ENCODE measurements around the gene RASSF7.

DNA sequence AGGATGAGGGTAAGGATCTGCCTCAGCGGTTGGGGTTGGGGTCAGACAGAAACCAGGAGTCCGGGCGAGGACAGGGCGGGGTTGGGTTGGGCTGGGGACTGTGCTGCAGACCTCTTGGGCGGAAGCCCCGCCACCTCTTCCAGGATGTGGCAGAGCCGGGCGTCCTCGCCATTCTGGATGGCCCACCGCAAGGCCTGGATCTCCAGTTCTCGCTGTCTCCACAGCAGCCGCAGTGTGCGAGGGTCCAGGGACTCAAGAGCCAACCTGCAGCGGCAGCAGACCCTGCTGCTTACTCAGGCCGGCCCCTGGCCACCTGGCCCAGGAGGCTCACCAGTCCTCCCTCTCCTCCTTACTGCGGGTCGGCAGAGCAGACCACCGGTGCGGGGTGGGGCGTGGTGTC is 2.3 kb upstream of the RASSF7 start:
- TF ChIP-seq, protein P1, sequence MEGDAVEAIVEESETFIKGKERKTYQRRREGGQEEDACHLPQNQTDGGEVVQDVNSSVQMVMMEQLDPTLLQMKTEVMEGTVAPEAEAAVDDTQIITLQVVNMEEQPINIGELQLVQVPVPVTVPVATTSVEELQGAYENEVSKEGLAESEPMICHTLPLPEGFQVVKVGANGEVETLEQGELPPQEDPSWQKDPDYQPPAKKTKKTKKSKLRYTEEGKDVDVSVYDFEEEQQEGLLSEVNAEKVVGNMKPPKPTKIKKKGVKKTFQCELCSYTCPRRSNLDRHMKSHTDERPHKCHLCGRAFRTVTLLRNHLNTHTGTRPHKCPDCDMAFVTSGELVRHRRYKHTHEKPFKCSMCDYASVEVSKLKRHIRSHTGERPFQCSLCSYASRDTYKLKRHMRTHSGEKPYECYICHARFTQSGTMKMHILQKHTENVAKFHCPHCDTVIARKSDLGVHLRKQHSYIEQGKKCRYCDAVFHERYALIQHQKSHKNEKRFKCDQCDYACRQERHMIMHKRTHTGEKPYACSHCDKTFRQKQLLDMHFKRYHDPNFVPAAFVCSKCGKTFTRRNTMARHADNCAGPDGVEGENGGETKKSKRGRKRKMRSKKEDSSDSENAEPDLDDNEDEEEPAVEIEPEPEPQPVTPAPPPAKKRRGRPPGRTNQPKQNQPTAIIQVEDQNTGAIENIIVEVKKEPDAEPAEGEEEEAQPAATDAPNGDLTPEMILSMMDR (IDR thresholded peaks at IDR 0.05): no peak
- TF ChIP-seq NFIC (IDR thresholded peaks at IDR 0.05; ENCODE audit: borderline replicate concordance): no peak
- TF ChIP-seq RCOR1 (IDR thresholded peaks at IDR 0.05; ENCODE audit: low read length): no peak
- TF ChIP-seq EZH2phosphoT487 (IDR thresholded peaks at IDR 0.05; ENCODE audit: borderline replicate concordance, low read depth): no peak
- TF ChIP-seq GABPA (IDR thresholded peaks at IDR 0.05; ENCODE audit: low read depth): no peak
- no peak for TF ChIP-seq CHD2 (IDR thresholded peaks at IDR 0.05; ENCODE audit: low read length, partially characterized antibody)
- TF ChIP-seq EP300 (IDR thresholded peaks at IDR 0.05; ENCODE audit: borderline replicate concordance in 1 of 2, low read depth in 1 of 2, low read length in 1 of 2): no peak
- TF ChIP-seq JUND (IDR thresholded peaks at IDR 0.05): no peak
- TF ChIP-seq RAD21 (IDR thresholded peaks at IDR 0.05; ENCODE audit: low read length): no peak
- no peak for TF ChIP-seq POLR2AphosphoS5 (IDR thresholded peaks at IDR 0.05; ENCODE audit: low read depth, low read length)
- TF ChIP-seq, protein P2, sequence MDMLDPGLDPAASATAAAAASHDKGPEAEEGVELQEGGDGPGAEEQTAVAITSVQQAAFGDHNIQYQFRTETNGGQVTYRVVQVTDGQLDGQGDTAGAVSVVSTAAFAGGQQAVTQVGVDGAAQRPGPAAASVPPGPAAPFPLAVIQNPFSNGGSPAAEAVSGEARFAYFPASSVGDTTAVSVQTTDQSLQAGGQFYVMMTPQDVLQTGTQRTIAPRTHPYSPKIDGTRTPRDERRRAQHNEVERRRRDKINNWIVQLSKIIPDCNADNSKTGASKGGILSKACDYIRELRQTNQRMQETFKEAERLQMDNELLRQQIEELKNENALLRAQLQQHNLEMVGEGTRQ (IDR thresholded peaks at IDR 0.05; ENCODE audit: borderline replicate concordance, low read depth, low read length): no peak
